ENCODE measurements around the gene TSPEAR.
"Not testable (repeated sequence)": the region's sequence is repeated elsewhere in the genome, so short reads cannot be mapped to it uniquely, and the experiment has no call there.

TSPEAR gene

DNA sequence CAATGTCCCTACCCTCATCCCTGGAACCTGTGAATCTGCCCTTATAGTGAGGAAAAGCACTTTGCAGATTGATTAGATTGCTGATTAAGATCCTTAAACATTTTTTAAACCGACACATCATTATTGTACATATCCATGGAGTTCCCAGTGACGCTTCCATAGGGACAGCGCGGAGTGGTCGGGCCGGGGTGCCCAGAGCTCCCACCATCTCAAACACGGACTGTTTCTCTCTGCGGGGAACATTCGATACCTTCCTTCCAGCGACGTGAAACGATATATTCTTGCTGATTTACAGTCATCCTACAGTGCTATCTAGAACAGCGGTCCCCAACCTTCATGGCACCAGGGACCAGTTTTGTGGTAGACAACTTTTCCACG is 10.4 kb downstream of the TSPEAR start:
- DNase-seq = no peak

DNA sequence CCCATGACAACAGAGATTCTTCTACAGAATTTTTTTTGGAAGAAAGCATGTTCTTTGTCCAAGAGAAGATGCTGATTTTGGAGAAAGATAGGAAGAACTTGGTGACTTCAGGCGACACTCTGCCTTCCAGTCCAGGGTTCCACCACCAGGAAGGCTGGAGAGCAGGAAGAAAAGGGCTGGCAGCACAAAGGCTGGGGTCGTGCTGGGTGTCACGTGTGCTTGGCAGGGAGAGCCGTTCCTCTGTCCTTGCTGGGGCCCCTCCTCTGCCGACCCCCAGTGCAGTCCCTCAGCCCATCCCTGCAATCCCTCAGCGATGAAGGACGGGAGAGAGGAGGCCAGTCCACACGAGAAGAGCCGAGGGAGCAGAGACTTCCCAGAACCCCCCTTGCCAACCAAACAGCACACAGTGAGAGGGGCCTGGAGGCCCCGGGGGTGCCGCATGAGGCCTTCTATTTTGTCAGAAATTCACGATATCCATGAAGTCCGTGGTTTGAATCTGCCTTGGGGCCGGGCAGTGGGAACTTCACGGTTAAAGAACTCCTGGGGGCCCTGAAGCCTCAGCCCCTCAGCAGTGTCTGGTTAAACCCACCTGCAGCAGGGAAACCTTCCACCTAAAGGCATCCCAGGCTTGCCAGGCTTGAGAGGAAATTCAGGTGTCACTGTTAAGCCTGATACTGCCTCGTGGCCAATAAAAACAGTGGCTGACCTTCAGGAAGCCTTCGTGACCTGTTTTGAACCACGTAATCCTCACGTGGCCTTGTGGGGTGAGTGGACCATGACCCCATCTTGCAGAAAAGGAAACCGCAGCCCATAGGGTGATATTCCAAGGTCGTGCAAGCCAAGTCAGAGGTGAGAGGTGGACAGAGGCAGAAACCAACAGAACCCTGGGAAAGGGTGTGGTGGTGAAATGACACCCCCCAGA is 11.0 kb downstream of the TSPEAR start:
- DNase-seq = no peak

DNA sequence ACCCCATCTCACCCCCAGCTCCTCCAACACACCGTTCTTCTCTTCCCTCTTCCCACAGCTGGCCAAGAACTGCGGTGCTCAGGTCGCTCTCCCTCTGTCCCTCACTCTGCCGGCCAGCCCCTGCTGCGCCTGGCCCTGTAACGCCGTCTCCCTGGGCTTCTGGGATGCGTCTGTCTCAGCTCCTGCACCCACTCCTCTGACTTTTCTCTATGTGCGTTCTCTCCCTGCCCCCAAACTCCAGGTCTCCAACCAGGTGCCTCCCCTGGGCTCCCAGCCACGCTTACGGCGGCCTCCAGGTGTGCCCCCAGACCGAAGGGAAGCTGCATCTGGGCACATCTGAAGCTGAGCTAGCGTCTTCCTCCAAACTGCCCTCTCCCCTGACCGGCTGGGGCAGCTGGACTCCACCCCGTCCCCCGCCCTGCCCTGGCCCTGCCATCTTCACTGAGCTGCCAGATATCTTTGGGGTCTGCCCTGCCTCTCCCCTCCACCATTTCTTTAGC is 11.8 kb downstream of the TSPEAR start:
- no peak for DNase-seq

DNA sequence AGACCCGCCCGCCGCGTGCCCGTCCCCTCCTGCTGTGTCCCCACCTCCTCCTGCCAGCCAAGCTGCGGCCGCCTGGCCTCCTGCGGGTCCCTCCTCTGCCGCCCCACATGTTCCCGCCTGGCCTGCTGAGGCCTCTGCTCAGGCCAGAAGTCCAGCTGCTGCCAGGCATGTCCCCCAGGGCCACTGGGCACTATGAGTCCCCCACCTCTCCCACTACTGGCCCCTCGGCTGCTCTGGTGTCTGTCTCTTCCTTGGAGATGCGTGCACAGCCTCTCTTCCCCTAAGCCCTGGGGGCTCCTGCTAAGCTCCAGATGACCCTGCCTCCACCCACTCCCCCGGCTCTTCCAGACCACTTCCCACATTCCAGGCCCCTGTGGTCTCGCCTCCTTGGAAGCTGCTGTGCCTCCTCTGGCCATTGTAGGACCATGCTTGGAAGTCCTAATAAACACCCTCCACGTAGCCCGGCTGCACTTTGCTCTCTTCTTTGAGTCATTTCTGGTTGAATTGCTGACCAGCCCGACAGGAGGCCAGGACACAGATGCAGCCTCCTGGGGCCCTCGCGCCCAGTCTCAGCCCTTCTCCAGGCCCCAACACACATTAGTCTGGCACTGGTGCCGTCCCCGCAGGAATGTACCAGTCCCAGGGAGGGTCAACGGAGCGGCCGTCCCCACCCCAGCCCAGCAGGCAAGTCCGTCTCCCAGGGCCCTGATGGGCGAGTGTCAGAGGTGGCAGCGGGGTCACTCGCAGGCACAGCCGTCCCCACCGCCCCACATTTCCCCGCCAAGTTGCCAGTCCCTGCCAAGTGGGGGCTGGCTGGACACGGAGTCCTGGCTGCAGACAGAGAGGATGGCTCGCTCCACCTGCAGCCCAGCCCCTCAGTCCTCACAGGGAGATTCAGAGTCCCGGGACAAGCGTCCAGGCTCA is 13.3 kb downstream of the TSPEAR start:
- no peak for DNase-seq

DNA sequence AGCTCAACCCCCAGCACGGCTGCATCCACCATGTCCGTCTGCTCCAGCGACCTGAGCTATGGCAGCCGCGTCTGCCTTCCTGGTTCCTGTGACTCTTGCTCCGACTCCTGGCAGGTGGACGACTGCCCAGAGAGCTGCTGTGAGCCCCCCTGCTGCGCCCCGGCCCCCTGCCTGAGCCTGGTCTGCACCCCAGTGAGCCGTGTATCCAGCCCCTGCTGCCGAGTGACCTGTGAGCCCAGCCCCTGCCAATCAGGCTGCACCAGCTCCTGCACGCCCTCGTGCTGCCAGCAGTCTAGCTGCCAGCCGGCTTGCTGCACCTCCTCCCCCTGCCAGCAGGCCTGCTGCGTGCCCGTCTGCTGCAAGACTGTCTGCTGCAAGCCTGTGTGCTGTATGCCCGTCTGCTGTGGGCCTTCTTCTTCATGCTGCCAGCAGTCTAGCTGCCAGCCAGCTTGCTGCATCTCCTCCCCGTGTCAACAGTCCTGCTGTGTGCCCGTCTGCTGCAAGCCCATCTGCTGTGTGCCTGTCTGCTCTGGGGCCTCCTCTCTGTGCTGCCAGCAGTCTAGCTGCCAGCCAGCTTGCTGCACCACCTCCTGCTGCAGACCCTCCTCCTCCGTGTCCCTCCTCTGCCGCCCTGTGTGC is 14.1 kb downstream of the TSPEAR start, which contains the start of gene KRTAP10-12:
KRTAP10-12 (plus strand) TSS at position 1 of the 639 bp plus-strand sequence; CDS start at position 31, 30 bp downstream.
- DNase-seq = not testable (repeated sequence)

DNA sequence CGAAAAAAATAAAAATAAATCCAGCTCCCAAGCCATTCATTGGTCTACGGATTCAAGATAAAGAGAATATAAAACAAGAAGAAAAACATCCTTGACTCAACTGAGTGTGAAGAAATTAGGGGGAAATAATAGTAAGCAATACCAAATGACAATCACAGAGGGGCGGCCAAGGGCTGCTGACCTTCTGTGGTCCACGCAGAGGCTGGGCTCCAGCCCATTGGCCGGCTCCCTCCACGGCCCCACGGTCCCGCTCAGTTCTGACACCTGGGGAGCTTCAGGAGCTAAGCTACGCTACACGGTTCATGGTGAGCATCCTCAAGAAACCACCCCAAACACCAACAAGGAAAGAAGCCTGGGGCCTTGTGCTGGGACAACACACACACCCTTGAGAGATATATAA is 14.8 kb downstream of the TSPEAR start:
- DNase-seq = no peak

DNA sequence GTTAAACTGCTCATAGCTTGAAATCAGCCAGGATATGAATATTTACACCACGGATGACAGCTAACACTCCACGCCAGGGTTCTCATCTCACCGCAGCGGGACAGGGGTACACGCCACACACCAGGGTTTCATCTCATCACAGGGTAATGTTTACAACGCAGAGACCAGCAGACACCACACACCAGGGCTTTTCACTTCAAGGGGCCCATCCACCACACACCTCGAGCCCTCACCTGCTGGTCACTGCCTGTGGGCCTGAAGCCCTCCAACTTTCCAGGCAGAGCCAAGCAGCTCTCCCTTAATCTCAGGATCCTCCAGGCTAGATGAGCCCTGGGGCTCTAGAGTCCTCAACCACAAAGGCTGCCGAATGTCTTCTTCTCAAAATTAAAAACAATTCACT is 15.7 kb downstream of the TSPEAR start:
- DNase-seq = no peak

DNA sequence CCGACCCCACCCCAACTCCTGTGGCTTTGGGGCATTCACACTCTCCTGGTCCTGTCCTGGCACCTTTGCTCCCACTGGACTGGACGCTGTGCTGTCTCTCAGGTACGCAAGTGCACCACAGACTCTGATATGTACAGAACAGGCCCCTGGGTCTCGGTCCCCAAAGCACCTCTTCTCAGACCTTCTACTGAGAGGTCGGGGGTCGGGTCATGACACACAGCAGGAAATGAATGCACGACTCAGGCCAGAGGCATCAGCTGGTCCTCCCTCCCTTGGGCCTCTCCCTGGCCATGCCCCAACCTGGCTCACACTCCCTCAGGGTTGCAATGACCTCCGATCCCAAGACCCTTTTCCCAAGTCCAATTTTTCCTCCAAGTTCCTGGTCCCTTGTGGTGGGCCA is 16.2 kb downstream of the TSPEAR start:
- no peak for DNase-seq

DNA sequence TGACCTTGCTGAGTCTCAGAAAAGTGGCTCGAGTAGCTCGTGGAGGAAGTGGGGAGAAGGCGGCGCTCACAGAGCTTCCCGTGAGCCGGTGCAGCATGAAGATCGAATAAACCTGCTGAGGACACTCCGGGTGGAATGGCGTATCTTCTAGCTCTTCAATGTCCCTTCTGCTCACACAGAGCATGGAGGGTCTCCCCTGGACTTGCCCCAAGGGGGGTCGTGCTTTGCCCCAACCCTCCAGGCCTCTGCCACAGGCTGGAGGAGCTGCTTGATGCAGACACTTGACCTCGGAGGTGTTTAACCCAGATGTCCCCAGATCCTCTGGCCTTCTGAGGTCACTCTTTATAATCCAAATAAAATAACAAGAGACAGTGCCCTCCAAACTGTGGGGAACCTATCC is 16.6 kb downstream of the TSPEAR start:
- DNase-seq = no peak

DNA sequence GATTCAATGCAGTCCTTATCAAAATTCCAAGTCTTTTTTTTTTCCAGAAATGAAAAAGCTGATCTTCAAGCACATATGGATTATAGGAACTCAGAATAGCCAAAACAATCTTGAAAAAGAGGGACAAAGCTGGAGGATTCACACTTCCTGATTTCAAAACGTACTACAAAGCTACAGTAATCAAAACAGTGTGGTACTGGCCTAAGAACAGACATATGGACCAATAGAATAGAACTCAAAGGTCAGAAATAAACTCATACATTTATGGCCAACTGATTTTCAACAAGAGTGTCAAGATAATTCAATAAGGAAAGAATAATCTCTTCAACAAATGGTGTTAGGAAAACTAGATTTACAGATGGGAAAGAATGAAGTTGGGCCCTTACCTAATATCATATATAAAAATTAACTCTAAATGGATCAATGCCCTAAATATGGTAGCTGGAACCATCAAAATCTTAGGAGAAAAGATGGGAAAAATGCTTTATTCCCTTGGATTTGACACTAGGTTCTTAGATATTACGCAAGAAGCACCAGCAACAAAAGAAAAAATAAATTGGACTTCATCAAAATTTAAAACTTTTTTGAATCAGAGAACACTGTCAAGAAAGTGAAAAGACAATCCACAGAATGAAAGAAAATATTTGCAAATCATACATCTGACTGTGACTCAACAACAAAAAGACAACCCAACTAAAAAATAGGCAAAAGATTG is 18.4 kb downstream of the TSPEAR start:
- DNase-seq = no peak

DNA sequence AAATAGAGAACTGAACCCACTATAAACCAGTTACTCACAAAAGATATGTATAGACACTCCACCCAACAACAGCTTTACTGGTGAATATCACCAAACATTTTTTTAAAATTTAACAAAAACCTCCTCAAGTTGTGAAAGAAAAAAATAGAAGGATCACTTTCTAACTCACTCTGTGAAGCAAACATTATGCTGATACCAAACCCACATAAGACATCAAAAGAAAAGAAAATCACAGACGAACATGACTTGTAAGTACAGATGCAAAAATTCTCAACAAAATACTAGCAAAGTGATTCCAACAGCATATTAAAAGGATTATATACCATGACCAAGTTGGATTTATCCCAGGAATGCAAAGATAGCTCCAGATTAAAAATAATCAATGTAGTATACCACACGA is 19.7 kb downstream of the TSPEAR start:
- DNase-seq = no peak

DNA sequence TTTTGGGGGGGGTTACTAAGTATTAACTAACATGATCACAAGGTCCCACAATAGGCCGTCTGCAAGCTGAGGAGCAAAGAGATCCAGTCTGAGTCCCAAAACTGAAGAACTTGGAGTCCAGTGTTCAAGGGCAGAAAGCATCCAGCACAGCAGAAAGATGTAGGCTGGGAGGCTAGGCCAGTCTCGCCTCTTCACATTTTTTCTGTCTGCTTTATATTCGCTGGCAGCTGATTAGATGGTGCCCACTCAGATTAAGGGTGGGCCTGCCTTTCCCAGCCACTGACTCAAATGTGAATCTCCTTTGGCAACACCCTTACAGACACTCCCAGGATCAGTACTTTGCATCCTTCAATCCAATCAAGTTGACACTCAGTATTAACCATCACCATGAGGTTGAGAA is 21.6 kb downstream of the TSPEAR start:
- DNase-seq = not testable (repeated sequence)

DNA sequence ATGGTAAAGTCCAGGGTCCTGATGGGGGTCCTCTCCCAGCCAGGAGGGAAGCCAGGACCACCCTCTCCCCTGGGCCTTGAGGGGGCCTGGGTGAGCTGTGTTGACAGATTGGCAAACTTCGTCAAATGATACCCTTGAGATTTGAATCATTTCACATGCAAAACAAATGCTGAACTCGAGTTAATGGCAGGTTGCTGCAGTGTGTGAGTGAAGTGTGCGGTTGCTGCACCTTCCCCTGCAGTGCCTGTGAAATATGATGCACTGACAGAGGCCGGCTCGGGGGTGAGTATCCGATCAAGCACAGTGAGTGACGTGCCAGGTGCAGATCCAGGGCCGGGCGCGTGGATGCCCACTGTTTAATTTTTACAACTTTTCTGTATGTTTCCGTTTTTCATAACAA is 23.7 kb downstream of the TSPEAR start:
- no peak for DNase-seq

DNA sequence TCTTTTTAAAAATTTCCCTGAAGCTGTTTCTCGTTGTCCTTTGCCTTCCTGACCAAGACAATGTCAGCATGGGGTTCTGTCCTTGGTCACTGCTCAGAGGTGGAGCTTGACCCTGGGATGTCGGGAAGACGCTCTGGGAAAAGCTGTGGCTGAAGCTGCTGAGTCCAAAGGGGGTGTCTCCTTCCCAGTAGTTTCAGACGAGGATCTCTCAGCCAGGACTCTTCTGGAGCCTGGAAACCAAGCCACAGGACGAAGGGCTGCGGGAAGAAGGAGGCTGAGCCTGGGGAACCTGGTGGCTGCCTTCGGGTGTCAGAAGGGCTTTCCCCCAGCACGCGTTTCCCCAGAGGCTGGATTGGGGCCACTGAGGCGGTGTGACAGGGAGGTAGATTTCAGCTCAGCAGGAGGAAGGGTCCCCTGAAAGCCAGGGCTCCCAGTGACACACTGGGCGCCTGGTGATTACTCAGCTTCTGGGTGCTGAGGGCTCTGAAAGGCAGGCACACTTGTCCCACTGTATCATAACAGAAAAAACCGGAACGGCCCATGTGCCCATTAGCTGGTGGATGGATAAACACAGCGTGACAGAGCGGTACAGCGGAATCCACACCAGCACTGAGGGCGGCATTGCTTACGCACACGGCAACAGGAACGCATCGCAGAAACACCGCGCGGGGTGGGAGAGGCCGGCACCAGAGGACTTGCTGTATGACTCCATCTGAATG is 24.4 kb downstream of the TSPEAR start:
- no peak for DNase-seq

DNA sequence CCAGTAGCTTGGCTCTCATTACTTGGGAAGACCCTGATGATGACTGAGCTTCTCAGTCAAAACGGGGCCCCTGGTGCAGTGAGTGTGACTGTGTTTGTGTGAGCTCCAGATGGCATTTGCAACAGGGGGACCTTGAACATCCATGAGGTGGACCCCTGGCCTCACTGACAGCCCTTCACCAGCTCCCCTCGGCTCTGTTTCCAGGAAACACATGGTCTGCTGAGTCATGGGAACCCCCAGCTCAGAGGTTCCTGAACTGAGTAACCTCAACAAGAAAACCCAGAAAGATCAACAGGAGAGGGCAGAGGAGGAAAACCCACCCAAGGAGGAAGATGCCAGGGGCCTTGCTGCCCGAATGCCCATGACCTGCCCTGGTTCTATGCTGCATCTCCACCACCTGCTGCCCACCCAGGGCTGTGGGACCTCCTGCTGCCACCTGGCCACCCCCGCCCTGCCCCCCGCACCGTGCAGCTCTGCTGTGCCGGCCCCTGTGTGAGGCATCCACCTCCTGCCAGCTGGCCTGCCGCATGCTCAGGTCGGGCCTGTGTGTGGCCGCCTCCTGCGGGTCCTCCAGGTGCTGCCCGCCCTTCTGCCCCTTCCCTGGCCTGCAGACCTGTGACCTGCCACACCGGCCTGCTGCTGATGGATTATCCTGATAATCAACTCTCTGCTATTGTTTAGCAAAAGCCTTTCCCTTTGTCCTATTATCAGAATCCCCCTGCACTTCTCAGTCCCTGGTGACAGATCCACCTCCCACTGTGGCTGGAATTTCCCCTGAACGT is 25.2 kb downstream of the TSPEAR start:
- no peak for DNase-seq

DNA sequence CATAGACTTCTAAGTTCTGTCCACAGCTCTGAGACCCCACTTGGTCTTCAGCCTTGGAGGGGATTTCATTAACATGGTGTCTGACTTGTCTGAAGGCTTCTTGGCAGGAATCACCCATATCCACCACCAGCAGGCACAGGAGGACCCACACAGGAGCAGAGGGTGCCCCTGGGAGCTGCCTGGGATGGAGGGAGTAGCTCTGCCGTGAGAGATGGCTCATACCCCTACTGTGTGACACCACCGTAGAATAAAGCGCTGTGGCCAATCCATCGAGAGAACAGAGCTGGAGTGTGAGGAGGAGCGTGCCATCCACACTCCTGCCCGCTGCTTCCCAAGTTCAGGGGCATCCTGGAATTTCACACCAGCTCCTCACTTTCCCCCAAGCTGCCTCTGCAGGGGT is 26.3 kb downstream of the TSPEAR start:
- not testable (repeated sequence) for DNase-seq

DNA sequence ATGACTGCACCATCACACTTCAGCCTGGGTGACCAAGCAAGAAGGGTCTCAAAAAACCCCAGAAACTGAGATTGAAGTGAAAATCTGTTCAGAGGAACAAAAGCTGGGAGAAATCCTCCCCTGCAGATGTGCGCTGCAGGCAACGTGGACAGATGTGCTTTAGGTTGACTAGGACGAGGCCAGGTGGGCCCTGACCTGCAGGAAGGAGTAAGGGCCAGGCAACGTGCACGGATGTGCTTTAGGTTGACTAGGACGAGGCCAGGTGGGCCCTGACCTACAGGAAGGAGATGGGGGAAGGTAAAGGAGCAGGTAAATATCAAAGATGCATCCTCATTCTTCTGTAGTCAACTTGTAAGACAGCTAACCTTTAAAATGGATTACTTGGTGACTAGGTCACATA is 26.9 kb downstream of the TSPEAR start:
- DNase-seq = no peak

DNA sequence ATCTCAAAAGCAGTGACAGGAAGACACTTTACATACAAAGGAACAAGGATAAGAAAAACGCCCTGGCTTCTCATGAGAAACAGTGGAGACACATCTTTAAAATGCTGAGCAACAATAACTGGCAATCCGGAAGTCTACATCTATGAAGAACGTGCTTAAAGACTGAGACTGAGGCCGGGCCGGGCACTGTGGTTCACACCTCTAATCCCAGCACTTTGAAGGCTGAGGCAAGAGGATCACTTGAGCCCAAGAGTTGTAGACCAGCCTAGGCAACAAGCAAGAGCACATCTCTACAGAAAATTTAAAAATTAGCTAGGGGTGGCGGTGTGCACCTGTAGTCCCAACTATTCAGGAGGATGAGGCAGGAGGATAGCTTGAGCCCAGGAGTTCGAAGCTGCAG is 27.3 kb downstream of the TSPEAR start:
- DNase-seq = no peak

DNA sequence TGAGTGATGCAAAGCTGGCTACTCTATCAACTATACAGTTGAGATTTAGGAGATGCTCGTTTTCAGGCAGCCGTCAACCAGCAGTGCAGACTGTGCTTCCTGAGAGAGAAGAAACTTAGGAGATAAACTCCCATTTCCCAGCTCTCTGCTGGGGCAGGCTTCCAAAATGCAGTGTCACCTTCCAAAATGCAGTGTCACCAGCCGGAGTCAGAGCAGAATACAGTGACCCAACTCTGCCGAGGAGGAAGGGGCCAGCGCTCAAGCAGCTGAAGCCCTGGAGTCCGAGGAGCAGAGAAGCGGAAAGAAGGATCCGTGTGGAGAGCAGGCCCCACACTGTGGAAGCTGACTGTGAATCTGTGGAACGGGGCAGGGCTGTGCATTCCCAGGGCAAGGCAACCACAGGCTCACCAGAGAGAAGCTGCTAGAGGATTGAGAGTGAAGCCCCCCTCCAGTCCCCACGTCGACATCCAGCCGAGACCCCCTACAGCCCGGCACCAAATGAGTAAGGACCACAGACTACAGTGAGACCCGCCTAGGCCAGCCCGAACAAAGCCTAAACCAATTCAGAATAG is 28.7 kb downstream of the TSPEAR start:
- no peak for DNase-seq

DNA sequence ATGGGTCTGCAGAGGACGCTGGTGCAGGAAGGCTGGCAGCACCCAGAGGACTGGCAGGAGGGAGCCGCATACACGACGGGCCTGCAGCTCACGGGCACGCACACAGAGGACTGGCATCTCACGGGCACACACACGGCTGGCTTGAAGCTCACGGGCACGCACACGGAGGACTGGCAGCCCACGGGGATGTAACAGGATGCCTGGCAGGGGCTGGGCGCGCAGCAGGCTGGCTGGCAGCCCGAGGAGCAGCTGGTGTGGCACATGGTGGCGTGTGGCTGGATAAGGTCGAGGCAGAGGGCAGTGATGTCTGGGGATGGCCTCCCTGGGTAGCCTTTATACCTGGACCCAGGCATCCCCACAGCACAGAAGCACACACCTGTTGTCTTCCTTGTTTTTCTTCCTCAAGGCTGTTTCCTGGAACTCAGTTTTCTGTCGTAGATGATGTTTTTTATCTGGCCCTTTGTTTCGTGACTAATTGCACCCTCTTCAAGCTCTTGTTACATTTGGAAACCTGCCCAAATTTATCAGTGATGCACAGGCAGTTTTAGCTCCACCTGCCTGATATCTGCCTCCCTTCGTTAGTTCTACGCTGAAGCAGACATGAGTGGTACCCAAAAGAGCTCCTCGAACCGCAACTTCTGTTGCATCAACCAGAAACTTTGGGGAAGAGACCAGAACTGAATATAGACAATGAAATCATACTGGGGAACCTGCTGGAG is 29.4 kb downstream of the TSPEAR start, which contains the start of gene KRTAP12-1:
KRTAP12-1 (minus strand) TSS at position 303 of the 719 bp plus-strand sequence; CDS start at position 263, 40 bp downstream.
- no peak for DNase-seq
